GM18951 (cell line): Measurements from ENCODE around the gene ARHGEF33.

Experiments
- POLR2A ChIP-seq: IDR thresholded peaks from 4 replicates; pipeline ENCODE4 v1.6.1; 2011; ENCODE audit warnings: mild to moderate bottlenecking; ENCODE audit not compliant: insufficient read length, insufficient read depth; ENCODE audit errors: extremely low read depth
- in situ Hi-C: fragments of 300-500 bp; cut with MboI; formaldehyde crosslinking; loops from one replicate; pipeline ENCODE4 v1.12.0; 2022; ENCODE audit warnings: low sequenced_read_pairs, mixed read lengths, inconsistent platforms; ENCODE audit not compliant: unreplicated experiment

Gene ARHGEF33

GRCh38 chr2:39023649-39024048 is 134.0 kb downstream of the ARHGEF33 start:
- TF ChIP-seq POLR2A, result no peak

DNA sequence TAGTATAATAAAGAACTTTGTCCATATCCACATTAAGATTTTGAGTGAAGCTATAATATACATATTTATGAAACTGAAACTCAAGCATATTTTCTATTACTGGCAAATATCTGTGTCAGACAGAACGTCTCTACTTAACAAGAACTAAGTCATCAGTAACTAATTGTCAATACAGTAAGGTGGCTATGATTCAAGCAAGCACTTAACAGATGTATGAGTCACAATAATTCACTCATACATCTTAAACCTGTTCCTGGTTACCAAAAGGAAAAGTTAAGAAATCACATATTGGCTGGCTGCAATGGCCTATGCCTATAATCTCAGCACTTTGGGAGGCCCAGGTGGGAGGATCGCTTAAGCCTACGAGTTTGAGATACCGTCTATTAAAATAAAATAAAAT is 135.2 kb downstream of the ARHGEF33 start:
- in situ Hi-C loops, result no loop called here
- no peak for TF ChIP-seq POLR2A

More at GRCh38 chr2:39023649-39024048, 134.0 kb downstream of the ARHGEF33 start:
- in situ Hi-C loops, result no loop called here
